DLD1 (cell line): ENCODE measurements around the gene CDH4.
"Not testable (repeated sequence)": the region's sequence is repeated elsewhere in the genome, so short reads cannot be mapped to it uniquely, and the experiment has no call there.

ENCODE experiments used
- in situ Hi-C: cut with HindIII; loops from 2 replicates; pipeline ENCODE4 v1.10.0; 2017; ENCODE audit warnings: low sequenced_read_pairs

Gene CDH4

GRCh38 chr20:61939691-61940360 is 687.8 kb downstream of the CDH4 start:
- in situ Hi-C loops: no loop called here

DNA sequence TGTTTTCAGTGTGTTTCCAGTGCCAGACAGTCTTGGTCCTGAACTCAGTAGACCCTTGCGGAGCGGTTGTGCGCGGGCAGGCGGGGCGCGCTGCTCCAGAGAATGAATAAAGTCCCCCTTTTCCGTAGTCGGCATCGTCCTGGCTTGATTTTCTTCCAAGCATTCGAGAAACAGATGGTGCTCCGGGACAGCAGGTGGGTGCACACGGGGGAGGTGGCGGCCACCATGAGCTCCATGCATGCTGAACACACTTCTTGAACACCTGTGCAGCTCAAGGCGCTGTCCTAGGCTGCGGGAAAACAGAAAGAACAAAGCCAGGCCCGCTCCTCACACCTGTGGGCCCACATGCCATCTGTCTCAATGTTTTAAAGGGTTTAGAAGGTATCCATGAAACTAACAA is 688.4 kb downstream of the CDH4 start:
- in situ Hi-C loops: no loop called here

DNA sequence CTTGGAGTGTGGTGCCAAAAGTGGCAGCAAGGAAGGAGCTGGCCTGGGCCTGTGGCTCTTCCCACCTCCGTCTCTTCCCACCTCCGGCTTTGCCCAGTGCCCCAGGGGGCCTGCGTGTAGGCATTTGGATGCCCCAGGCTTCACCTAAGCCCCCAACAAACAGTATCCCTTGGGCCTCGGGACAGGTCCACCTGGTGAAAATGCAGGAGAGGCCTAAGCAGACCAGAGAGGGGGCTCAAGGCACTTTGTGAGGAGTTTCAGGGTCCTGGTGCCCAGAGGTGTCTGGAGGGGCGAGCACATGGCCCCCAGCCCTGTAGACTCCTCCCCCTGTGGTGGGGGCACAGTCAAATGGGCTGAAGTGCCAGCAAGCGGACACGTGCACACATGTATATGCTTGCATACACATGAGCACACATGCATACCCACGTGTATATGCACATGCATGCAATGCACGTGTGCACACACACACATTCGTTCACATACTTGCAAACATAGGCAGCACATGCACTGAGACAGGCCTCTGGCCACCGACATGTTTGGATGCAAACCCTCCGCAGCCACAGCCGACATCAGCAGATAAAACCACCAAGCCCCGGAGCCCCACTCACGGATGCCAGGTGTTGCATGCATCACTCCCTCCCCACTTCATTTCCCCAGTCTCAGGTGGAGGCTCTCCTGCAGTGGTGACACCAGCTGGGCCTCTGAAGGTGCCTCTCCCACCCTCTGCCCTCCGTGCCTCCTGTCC is 689.1 kb downstream of the CDH4 start:
- in situ Hi-C loops: no loop called here

DNA sequence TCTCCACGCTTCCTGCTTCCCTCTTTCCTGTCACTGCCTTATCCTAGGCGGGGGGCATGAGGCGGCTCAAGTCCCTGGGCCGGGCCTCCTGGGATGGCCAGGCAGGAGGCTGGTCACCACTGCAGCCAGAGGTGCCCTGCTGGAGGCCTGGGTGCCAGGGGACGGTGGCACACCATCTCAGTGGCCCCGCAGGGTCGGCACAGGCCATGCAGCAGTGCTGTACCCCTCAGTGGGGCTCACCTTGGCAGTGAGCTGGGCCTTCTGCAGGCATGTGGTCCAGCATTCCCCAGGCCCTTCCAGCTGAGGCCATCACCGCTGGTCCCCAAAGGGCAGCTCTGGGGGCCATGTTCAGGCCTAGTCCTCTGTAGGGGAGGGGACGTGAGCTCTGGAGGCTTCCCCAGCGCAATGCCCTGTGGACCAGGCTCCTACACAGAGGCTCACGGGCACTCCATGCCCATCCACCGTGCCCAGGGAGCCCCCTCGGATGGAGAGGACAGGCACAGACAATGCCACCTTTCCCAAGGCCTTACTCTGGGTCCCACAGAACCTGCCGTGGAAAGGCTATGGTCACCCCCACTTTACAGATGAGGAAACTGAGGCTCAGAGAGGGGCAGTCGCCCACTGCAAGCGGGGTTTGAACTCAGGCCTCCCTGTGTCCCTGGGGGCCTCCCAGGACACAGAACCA is 689.8 kb downstream of the CDH4 start:
- in situ Hi-C loops: no loop called here

DNA sequence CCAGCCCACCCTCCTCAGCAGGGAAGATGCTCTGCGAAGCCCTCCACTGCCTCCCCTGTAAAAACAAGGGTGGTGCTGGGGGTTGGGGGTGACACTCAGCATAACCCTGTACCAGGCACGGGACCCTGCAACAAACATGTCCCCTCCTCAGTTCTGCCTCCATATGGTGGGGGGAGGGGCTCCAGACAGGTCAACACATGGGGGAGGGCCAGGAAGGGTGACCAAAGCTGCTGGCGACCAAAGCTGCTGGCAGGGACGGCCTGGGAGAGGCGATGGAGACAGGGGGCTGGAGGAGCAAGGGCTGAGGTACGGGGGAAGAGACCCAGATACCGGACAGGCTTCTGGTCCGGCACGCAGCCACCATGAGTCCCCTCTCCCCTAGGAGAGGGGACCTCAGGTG is 690.5 kb downstream of the CDH4 start:
- in situ Hi-C loops: no loop called here

DNA sequence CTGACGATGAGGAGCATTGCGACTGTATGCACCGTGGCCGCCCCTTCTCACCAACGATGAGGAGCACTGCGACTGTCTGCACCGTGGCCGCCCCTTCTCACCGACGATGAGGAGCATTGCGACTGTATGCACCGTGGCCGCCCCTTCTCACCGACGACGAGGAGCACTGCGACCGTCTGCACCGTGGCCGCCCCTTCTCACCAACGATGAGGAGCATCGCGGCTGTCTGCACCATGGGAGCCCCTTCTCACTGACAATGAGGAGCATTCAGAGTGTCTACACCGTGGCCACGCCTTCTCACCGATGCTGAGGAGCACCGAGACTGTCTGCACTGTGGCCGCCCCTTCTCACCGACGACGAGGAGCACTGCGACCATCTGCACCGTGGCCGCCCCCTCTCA is 692.9 kb downstream of the CDH4 start:
- in situ Hi-C loops: not testable (repeated sequence)

DNA sequence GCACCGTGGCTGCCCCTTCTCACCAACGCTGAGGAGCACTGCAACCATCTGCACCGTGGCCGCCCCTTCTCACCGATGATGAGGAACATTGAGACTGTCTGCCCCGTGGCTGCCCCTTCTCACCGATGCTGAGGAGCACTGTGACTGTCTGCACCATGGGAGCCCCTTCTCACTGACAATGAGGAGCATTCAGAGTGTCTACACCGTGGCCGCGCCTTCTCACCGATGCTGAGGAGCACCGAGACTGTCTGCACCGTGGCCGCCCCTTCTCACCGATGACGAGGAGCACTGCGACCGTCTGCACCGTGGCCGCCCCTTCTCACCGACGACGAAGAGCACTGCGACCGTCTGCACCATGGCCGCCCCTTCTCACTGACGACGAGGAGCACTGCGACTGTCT is 693.4 kb downstream of the CDH4 start:
- in situ Hi-C loops: not testable (repeated sequence)

DNA sequence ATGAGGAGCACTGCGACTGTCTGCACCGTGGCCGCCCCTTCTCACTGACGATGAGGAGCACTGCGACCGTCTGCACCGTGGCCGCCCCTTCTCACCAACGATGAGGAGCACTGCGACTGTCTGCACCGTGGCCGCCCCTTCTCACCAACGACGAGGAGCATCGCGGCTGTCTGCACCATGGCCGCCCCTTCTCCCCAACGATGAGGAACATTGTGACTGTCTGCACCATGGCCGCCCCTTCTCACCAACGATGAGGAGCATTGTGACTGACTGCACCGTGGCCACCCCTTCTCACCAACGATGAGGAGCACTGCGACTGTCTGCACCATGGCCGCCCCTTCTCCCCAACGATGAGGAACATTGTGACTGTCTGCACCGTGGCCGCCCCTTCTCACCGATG is 696.0 kb downstream of the CDH4 start:
- in situ Hi-C loops: not testable (repeated sequence)

- in situ Hi-C loops: no loop called here
These were observed 696.7 kb downstream of the CDH4 start for GRCh38 chr20:61948586-61949362.

- in situ Hi-C loops: no loop called here
These were observed 697.3 kb downstream of the CDH4 start for GRCh38 chr20:61949363-61949713.

DNA sequence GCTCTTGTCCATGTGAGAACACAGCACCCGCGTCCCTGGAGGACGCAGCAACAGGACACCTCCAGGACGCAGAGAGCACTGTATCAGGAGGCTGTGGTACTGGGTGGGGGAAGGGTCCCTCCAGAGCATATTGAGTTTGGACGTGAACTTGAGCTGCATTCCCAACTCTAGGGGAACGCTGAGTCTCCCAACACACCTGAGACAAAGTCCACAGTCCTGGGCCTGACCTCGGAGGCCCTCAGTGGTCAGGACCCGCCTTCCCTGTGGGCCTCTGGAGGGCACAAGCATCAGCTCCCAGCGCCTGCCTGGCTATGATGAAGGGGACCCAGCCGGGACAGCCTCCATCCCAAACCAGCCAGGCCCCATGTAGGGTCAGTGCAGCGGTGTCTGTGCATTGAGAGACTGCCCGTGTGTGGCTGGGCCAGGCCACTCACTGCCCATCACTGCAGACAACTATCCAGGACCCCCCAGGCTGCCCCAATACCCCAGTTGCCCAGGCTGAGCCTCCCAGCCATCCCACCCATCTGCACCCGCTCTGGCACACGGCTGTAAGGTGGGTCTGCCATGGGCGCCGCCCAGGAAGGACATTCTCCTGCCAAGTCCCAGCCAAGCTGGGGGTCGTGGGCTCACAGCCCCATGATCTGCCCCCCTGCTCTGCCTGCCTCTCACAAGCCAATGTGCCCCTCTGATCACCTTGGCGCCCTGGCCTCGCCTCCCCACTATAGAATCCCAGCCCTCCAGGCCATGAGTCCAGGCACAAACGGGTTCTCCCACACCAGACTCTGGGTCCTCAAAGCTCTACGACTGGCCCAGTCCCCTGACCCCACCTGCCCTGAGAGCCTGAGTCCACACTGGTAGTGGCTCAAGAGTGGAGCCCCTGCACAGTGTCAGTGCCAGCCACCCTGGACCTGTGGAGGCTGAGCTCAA is 697.9 kb downstream of the CDH4 start:
- in situ Hi-C loops: no loop called here

DNA sequence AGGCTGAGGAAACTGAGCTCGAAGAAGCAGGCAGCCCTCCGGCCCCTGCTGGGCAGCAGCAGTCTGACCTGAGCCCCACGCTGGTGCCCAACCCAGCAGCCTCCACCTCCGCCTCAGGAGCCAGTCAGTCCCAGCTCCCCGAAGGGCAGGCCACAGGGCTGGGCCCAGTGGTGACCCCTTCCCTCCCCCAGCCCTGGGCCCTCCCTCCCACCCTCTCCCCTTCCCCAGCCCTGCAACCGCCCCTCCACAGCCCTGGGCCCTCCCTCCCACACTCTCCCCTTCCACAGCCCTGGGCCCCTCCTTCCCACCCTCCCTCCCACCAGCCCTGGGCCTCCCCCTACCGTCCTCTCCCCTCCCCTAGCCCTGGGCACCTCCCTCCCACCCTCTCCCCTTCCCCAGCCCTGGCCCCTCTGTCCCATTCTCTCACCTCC is 698.6 kb downstream of the CDH4 start:
- in situ Hi-C loops: no loop called here

DNA sequence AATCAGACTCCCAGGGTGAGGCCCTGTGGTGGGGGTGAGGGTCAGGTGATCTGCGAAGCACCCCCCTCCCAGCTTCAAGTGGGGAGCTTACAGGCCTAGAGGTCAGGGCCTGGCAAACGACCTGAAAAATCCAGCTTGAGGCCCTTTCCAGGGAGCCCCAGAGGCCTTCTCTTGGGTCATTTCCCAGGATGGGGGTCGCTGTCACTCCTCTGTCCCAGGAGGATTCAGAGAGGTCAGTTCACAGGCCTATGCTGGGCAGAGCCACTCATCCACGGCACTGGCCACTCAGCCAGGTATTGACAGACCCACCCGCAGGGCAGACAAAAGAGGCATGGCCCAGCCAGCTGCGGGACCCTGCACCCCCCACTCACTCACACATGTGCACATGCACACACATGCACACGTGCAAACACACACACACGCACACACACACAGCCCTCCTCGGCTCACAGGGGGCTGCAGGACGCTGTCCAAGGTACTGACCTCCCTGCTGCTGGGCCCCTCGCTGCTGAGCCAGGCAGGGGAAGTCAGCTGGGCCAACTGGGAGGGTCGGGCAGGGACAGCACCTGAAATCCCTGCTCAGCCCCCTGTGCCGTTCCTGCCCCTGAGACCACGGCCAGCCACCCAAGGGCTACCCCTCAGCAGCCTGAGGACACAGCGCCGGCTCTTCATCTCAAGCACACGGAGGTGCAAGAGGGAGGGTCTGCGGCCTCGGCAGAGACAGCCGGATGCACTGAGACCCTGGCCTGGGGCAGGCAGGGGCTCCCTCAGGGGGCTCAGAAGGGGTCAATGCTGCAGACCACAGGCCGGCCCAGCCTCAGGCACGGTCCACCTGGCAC is 699.9 kb downstream of the CDH4 start:
- in situ Hi-C loops: no loop called here

- in situ Hi-C loops: no loop called here
These were observed 701.3 kb downstream of the CDH4 start for GRCh38 chr20:61953037-61954021.

DNA sequence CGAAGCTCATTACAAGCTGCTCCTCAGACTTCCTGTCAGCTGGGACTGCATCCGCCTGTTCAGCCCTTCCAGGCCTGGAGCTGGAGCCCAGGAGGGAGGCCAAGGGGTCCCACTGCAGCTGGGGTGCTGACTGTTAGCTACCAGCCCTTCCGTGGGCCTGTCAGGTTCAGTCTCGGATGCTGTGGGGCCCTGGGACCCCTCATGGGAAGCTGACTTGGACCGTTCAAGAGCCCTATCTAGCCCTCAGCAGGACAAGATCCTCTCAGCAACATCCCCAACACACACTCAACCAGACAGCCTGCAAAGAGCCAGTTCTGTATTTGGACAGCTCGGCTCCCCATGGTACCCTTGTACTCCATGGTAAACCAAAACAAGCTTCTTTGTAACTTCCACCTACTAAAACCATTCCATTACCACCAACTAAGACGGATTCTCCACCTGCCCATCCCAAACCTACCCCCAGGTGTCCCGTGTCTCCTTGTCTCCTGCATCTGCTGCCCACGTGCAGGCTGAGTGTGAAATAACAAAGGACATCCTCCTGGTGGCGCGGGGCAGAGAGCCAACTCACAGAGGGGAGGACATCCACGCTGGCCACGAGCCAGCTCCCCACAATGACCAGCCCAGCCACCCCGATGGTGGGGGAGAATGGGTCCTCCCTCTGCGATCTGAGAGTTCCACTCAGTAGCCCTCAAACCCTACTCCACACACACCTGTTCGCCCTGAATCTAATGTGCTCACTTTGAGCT is 702.4 kb downstream of the CDH4 start:
- in situ Hi-C loops: no loop called here

- in situ Hi-C loops: no loop called here
These were observed 703.8 kb downstream of the CDH4 start for GRCh38 chr20:61955668-61956395.
